Right lobe of liver (tissue), 4 donors: ENCODE data around the gene KSR2.

Experiments used
- CTCF ChIP-seq, 4 donors: fragments of 200-600 bp in 3 of 4; fragments of 450-650 bp in 1 of 4; IDR thresholded peaks; one replicate each; pipeline versions ENCODE4 v1.5.1 to v1.8.0; 2016 to 2022; ENCODE audit warnings: antibody characterized with exemption in 4 of 4, mild to moderate bottlenecking in 2 of 4
- POLR2A ChIP-seq: fragments of 450-650 bp; IDR thresholded peaks from one replicate; pipeline ENCODE4 v1.6.1; 2017; ENCODE audit warnings: antibody characterized with exemption, mild to moderate bottlenecking
- donor health status: DM: no; HTN: no; CAD: no.
- donor health status: DM: no; HTN: no; CAD: no.
- donor health status: DM: no; HTN: yes; CAD: no.

- TF ChIP-seq CTCF (IDR thresholded peaks at IDR 0.05) = no peak
- TF ChIP-seq POLR2A = no peak
Measured at GRCh38 chr12:117456076-117456475, 512.7 kb downstream of the KSR2 start.
